Measurements from ENCODE around the gene TARBP2. TPM values are rescaled to one million over a fixed set of nuclear protein-coding genes. Genes with fewer than 3 reads are reported as not detected.
"Not testable (repeated sequence)": the region's sequence is repeated elsewhere in the genome, so short reads cannot be mapped to it uniquely, and the experiment has no call there.

TARBP2 gene
- total and polyA plus RNA-seq, 5 experiments from 2014 or later: 27.0 to 46.1 (median 32.1) TPM

DNA sequence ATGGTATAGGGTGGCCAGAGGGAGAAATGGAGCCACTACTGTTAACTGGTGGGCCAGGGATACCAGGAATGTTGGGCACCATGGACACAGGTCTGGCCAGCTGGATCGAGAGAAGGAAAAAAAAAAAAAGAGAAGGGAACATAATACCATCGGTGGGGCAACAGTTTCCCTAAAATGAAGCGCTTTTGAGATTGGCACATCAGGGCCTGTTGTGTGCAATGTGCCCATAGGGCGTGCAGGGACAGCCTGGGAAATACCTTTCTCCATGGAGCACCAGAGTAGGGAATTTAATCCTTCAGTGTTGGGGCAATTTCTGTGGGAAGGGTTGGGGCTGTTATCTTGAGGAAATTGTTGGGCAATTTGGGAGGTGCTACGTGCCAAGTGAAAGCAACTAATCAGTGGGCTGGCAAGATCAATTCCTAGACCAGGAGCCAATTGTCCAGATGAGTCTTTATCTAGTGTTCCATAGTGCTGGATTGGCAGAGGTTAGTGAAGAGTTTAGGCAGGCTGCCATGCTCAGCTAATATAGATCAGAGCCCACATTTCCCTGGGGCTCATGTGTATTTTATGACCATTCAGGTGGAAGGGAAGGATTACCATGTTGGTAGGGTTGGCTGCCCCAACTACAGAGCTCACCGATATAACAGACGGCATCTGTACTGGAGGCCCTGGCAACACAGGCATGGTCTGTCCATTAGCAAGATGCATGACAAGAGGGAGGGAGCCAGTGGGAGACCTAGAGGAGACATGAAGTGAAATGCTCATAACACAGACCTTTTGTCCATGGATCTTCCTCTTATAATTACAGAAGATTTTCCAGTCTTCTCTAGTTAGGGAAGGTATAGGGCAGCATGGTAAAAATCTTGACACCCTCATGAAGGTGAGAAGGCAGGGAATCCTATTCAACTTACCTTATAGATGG, 31.7 kb downstream of the TARBP2 start:
- DNase-seq (no peak), ATAC-seq (no peak)
- POLR2A ChIA-PET: interaction anchor here (0.6 kb wide), 2 partner anchors 99 to 131 kb away, joined by 4 read pairs; no protein-coding TSS in a partner anchor
- H3K36me3 Mint-ChIP-seq: peaks cover 6 to 80% (median 24%) of the 10 kb centered on the region in 3 donors
- H3K4me3 Mint-ChIP-seq: no peak overlapping the region
- no peaks in the 10 kb centered on the region for H3K27me3 Mint-ChIP-seq
- H3K9me3 Mint-ChIP-seq: no peaks in the 10 kb centered on the region
- H3K27ac Mint-ChIP-seq: peak overlapping the region in 1 of 10 donors; percentile 69
- no peaks in the 10 kb centered on the region for H3K4me1 Mint-ChIP-seq

DNA sequence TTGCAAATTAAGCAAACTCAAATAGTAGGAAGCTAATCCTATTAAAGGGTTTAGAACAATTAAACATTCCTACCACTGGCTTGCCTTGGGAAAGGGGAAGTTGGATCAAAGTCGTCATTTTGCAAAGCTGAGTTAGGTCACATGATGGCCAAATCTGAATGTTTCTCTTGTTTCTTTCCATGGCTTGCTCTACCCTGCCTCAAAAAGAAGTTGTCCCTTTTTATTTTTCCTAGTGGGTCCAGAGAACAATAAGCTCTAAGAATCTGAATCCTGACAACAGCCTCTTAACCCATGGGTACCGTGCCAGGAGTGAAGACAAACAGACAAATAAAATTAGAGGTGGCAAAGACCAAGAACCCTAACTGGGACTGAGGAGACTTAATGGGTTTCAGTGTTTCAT, 32.4 kb downstream of the TARBP2 start:
- no peaks in the 10 kb centered on the region for H3K4me1 Mint-ChIP-seq
- DNase-seq (no peak), ATAC-seq (no peak)
- no peaks in the 10 kb centered on the region for H3K9me3 Mint-ChIP-seq
- H3K27ac Mint-ChIP-seq: no peak overlapping the region
- H3K27me3 Mint-ChIP-seq: no peaks in the 10 kb centered on the region
- peaks cover 6 to 85% (median 24%) of the 10 kb centered on the region in 3 donors for H3K36me3 Mint-ChIP-seq
- POLR2A ChIA-PET: no interaction called here
- no peak overlapping the region for H3K4me3 Mint-ChIP-seq

GRCh38 chr12:53536962-53537361, 35.9 kb downstream of the TARBP2 start:
- no peak overlapping the region for H3K27ac Mint-ChIP-seq
- no peak for ATAC-seq
- H3K36me3 Mint-ChIP-seq: peaks cover 6 to 79% (median 28%) of the 10 kb centered on the region in 3 donors
- no peaks in the 10 kb centered on the region for H3K4me1 Mint-ChIP-seq
- POLR2A ChIA-PET: no interaction called here
- no peaks in the 10 kb centered on the region for H3K27me3 Mint-ChIP-seq
- no peaks in the 10 kb centered on the region for H3K9me3 Mint-ChIP-seq
- H3K4me3 Mint-ChIP-seq: no peak overlapping the region
- DNase-seq: no peak

- H3K27ac Mint-ChIP-seq: no peak overlapping the region
- peaks cover 0 to 79% (median 25%) of the 10 kb centered on the region in 3 donors for H3K36me3 Mint-ChIP-seq
- H3K4me3 Mint-ChIP-seq: no peak overlapping the region
- no peaks in the 10 kb centered on the region for H3K9me3 Mint-ChIP-seq
- H3K4me1 Mint-ChIP-seq: peaks cover 0 to 1% (median 0%) of the 10 kb centered on the region in 4 donors
- H3K27me3 Mint-ChIP-seq: no peaks in the 10 kb centered on the region
- POLR2A ChIA-PET: interaction anchor here (0.6 kb wide), 2 partner anchors 21 to 22 kb away, joined by 3 read pairs; no protein-coding TSS in a partner anchor
- ATAC-seq (no peak), DNase-seq (no peak)
Measured at GRCh38 chr12:53538209-53538689, 37.2 kb downstream of the TARBP2 start.

GRCh38 chr12:53539526-53539925, 38.4 kb downstream of the TARBP2 start:
- POLR2A ChIA-PET: interaction anchor here (0.5 to 1.2 kb wide), 2 partner anchors 136 to 928 kb away, joined by 3 to 7 read pairs; no protein-coding TSS in a partner anchor
- no peaks in the 10 kb centered on the region for H3K9me3 Mint-ChIP-seq
- H3K36me3 Mint-ChIP-seq: peaks cover 0 to 70% (median 18%) of the 10 kb centered on the region in 3 donors
- peaks cover 3 to 10% (median 10%) of the 10 kb centered on the region in 4 donors for H3K4me1 Mint-ChIP-seq
- DNase-seq: no peak
- H3K4me3 Mint-ChIP-seq: no peak overlapping the region
- H3K27me3 Mint-ChIP-seq: no peaks in the 10 kb centered on the region
- H3K27ac Mint-ChIP-seq: peak overlapping the region in 1 of 10 donors; percentile 19
- no peak for ATAC-seq

DNA sequence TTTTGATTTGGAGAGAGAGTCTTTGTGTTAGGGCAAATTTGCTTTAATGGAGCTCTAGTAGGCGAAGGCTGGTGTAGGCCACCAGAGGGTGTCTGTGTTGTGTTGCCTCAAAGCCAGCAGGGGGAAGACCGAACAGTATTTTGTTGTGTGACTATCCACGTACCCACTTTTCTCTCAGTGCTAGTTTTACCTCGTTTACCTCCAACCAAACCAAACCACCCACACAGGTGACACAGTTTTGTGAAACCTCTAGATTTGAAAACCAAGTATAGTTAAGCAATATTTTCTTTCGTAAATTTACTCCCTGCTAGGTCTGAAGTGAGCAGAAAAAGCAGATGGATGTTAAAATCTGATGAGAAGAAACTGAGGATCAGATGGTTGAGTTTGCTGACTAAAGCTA, 42.5 kb downstream of the TARBP2 start:
- peaks cover 3 to 20% (median 12%) of the 10 kb centered on the region in 4 donors for H3K4me1 Mint-ChIP-seq
- H3K4me3 Mint-ChIP-seq: peak overlapping the region in 3 of 10 donors; percentile 6 to 44 (median 23)
- ATAC-seq (peak; percentile 96), DNase-seq (peak in 9 of 10 donors; percentile 11 to 75 (median 58))
- H3K9me3 Mint-ChIP-seq: no peaks in the 10 kb centered on the region
- H3K27ac Mint-ChIP-seq: peak overlapping the region in 9 of 10 donors; percentile 37 to 87 (median 77)
- POLR2A ChIA-PET: interaction anchor here (1.1 to 2.7 kb wide), 2 partner anchors 132 to 134 kb away, joined by 3 to 7 read pairs; partner anchors contain the start of gene ATP5MC2
- H3K27me3 Mint-ChIP-seq: no peaks in the 10 kb centered on the region
- H3K36me3 Mint-ChIP-seq: peaks cover 0 to 39% (median 7%) of the 10 kb centered on the region in 3 donors

DNA sequence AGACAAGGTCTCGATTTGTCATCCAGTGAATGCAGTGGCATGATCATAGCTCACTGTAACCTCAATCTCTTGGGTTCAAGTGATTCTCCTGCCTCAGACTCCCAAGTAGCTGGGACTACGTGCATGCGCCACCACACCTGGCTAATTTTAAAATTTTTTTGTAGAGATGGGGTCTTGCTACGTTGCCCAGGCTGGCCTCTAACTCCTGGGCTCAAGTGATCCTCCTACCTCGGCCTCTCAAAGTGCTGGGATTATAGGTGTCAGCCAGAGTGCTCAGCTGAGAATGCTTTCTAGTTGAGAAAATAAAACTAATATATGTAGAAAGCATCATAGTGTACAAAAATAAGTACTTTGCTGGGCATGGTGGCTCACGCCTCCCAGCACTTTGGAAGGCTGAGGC, 47.3 kb downstream of the TARBP2 start:
- not testable (repeated sequence) for H3K4me3 Mint-ChIP-seq, ATAC-seq, DNase-seq, H3K27me3 Mint-ChIP-seq, H3K9me3 Mint-ChIP-seq
- Mint-ChIP-seq H3K4me1 (peaks cover 9 to 31% (median 20%) of the 10 kb centered on the region in 4 donors), H3K27ac (peak overlapping the region in 1 of 10 donors; percentile 21), H3K36me3 (peaks cover 0 to 43% (median 6%) of the 10 kb centered on the region in 3 donors)
- POLR2A ChIA-PET: interaction anchor here (1.3 kb wide), 1 partner anchor 128 kb away, joined by 4 read pairs; the partner anchor contains the start of gene ATP5MC2

DNA sequence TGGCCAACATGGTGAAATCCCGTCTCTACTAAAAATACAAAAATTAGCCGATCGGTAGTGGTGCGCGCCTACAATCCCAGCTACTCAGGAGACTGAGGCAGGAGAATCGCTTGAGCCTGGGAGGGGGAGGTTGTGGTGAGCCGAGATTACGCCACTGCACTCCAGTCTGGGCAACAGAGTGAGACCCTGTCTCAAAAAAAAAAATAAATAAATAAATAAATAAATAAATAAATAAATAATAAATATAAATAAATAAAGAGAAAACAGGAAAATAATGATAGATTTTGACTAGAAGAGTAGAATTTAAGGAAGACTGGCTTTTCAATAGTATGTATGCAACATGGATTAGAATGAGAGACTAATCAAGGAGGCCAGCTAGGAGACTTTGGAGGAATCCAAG, 49.0 kb downstream of the TARBP2 start:
- not testable (repeated sequence) for H3K4me3 Mint-ChIP-seq, H3K27me3 Mint-ChIP-seq, DNase-seq, ATAC-seq, H3K9me3 Mint-ChIP-seq
- POLR2A ChIA-PET: interaction anchor here (1.1 kb wide), 1 partner anchor 12 kb away, joined by 3 read pairs; no protein-coding TSS in a partner anchor
- H3K4me1 Mint-ChIP-seq: peaks cover 6 to 17% (median 10%) of the 10 kb centered on the region in 4 donors
- H3K27ac Mint-ChIP-seq: peak overlapping the region in 1 of 10 donors; percentile 25
- H3K36me3 Mint-ChIP-seq: peaks cover 0 to 41% (median 6%) of the 10 kb centered on the region in 3 donors

GRCh38 chr12:53550595-53550994, 49.5 kb downstream of the TARBP2 start:
- peak overlapping the region in 1 of 10 donors; percentile 25 for H3K27ac Mint-ChIP-seq
- POLR2A ChIA-PET: interaction anchor here (0.6 to 1.1 kb wide), 2 partner anchors 11 to 80 kb away, joined by 3 to 4 read pairs; no protein-coding TSS in a partner anchor

DNA sequence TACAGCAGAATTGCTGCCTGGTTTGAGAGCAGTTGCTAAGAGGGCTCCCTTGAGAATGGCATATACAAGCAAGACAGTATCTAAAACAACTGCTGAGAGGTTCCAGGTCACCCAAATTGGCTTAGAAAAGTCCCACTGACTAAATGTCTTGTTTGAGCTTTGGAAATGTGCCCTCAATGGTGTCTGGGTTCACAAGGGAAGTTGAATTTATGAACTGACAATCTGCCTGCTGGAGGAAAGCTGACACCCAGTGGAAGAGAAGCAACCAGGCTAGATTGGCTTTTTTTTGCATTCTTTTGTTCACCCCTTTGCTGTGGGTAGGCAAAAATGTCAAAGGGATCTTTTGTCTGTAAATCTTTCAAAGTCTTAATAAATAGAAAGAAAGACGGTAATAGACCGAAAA, 50.8 kb downstream of the TARBP2 start:
- H3K4me1 Mint-ChIP-seq: peaks cover 6 to 13% (median 9%) of the 10 kb centered on the region in 4 donors
- H3K27me3 Mint-ChIP-seq: no peaks in the 10 kb centered on the region
- peak overlapping the region in 1 of 10 donors; percentile 28 for H3K4me3 Mint-ChIP-seq
- POLR2A ChIA-PET: no interaction called here
- ATAC-seq (no peak), DNase-seq (no peak)
- H3K36me3 Mint-ChIP-seq: peaks cover 0 to 41% (median 6%) of the 10 kb centered on the region in 3 donors
- H3K9me3 Mint-ChIP-seq: no peaks in the 10 kb centered on the region
- H3K27ac Mint-ChIP-seq: peak overlapping the region in 7 of 10 donors; percentile 1 to 83 (median 42)

More at GRCh38 chr12:53550595-53550994, 49.5 kb downstream of the TARBP2 start:
- DNase-seq (no peak), ATAC-seq (no peak)
- Mint-ChIP-seq H3K9me3 (no peaks in the 10 kb centered on the region), H3K4me3 (no peak overlapping the region), H3K36me3 (peaks cover 0 to 41% (median 6%) of the 10 kb centered on the region in 3 donors), H3K27me3 (no peaks in the 10 kb centered on the region), H3K4me1 (peaks cover 6 to 13% (median 10%) of the 10 kb centered on the region in 4 donors)

GRCh38 chr12:53552361-53553327, 51.6 kb downstream of the TARBP2 start:
- ATAC-seq (no peak), DNase-seq (no peak)
- POLR2A ChIA-PET: no interaction called here
- peaks cover 0 to 41% (median 6%) of the 10 kb centered on the region in 3 donors for H3K36me3 Mint-ChIP-seq
- H3K4me3 Mint-ChIP-seq: no peak overlapping the region
- H3K4me1 Mint-ChIP-seq: peaks cover 7 to 13% (median 10%) of the 10 kb centered on the region in 4 donors
- H3K27me3 Mint-ChIP-seq: no peaks in the 10 kb centered on the region
- H3K27ac Mint-ChIP-seq: peak overlapping the region in 7 of 10 donors; percentile 1 to 83 (median 42)
- no peaks in the 10 kb centered on the region for H3K9me3 Mint-ChIP-seq
